Osteoblast (primary cell): ENCODE measurements around the gene CSTPP1. TPM values are rescaled to one million over a fixed set of nuclear protein-coding genes. Genes with fewer than 3 reads are reported as not detected.

Experiments
- DNase-seq: peaks from one replicate; pipeline ENCODE4 v3.0.0; 2011; ENCODE audit warnings: low spot score, mixed read lengths; ENCODE audit not compliant: insufficient read length; ENCODE audit errors: missing footprints
- H2AFZ ChIP-seq: 2 replicates; pipeline ENCODE4 v1.6.0; 2011; ENCODE audit warnings: mild to moderate bottlenecking, low read length
- H3K27ac ChIP-seq: 2 replicates; pipeline ENCODE4 v1.5.1; 2011; ENCODE audit warnings: mild to moderate bottlenecking, low read depth, low read length, moderate library complexity
- H3K27me3 ChIP-seq: 2 replicates; pipeline ENCODE4 v1.6.0; 2012; ENCODE audit warnings: mild to moderate bottlenecking, control low read depth, inconsistent platforms, low read length, moderate library complexity; ENCODE audit not compliant: insufficient read depth
- H3K36me3 ChIP-seq: 2 replicates; pipeline ENCODE4 v1.5.1; 2011; ENCODE audit warnings: mild to moderate bottlenecking, low read length, control low read depth, moderate library complexity; ENCODE audit not compliant: insufficient read depth
- H3K4me1 ChIP-seq: 2 replicates; pipeline ENCODE4 v1.5.1; 2011; ENCODE audit warnings: mild to moderate bottlenecking, low read length, control low read depth, moderate library complexity; ENCODE audit not compliant: insufficient read depth
- H3K4me2 ChIP-seq: 2 replicates; pipeline ENCODE4 v1.6.0; 2011; ENCODE audit warnings: mild to moderate bottlenecking, low read length; ENCODE audit not compliant: insufficient read depth
- H3K4me3 ChIP-seq: fragments of 200-600 bp; sonication (generic); 3 replicates; pipeline ENCODE4 v1.5.1; 2012; ENCODE audit warnings: mild to moderate bottlenecking, low read length, inconsistent platforms; ENCODE audit not compliant: insufficient read depth
- H3K79me2 ChIP-seq: 2 replicates; pipeline ENCODE4 v1.6.0; 2012; ENCODE audit warnings: mild to moderate bottlenecking, low read length, control low read depth, inconsistent platforms; ENCODE audit not compliant: insufficient read depth
- H3K9me3 ChIP-seq: 2 replicates; pipeline ENCODE4 v1.5.1; 2011; ENCODE audit warnings: low read depth, low read length, control low read depth
- H4K20me1 ChIP-seq: 2 replicates; pipeline ENCODE4 v1.6.0; 2012; ENCODE audit warnings: mild to moderate bottlenecking, low read length, control low read depth; ENCODE audit not compliant: insufficient read depth
- total RNA-seq: library from RNA; depleted of rRNA; stranded (reverse); fragments of >200 nt; gene quantifications from 2 replicates; pipeline ENCODE4 v1.2.3, GENCODE V29; 2012
- TF ChIP-seq, protein P1 (sequence below): IDR thresholded peaks from 2 replicates; pipeline ENCODE4 v1.5.1; 2011; ENCODE audit warnings: mild to moderate bottlenecking, low read depth, low read length, moderate library complexity; ENCODE audit errors: extremely low read depth

Gene CSTPP1
- total RNA-seq, 1 donor: 27.1 TPM

DNA sequence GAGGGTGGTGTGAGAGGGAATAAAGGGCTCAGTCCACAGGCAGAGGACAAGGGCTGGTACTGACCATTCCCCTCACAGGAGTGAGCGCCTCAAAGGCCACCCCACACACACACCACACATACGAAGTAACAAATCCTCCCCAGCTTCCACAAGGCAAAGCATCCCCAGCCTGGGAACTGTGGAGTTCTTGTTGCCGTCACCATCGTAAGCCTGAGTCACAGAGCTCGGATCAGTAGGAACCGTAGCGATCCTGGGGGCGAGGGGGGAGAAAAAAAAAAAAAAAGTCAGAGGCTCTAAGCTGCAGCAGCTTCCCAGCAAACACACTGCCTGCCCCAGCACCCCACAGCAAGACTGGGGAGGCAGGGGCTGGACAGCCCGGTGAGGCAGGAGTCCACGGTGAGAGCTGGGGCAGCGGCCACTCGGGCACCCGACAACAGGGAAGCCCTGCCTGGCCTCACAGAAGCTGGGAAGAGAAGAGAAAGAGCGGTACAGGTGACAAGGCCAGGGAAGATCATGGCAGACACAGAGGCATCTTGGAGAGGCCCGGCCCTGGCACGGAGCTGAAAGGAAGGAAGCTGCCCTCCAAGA is 228.8 kb downstream of the CSTPP1 start:
- no peak overlapping the region for H2AFZ ChIP-seq
- no peaks in the 10 kb centered on the region for H3K27me3 ChIP-seq
- H3K27ac ChIP-seq: no peak overlapping the region
- H3K4me1 ChIP-seq: peaks cover 7% of the 10 kb centered on the region
- H4K20me1 ChIP-seq: peaks cover 34% of the 10 kb centered on the region
- peaks cover 66% of the 10 kb centered on the region for H3K36me3 ChIP-seq
- DNase-seq: no peak
- H3K79me2 ChIP-seq: peaks cover 21% of the 10 kb centered on the region
- H3K4me2 ChIP-seq: no peak overlapping the region
- H3K9me3 ChIP-seq: no peaks in the 10 kb centered on the region
- H3K4me3 ChIP-seq: no peak overlapping the region
- TF ChIP-seq, protein P1, sequence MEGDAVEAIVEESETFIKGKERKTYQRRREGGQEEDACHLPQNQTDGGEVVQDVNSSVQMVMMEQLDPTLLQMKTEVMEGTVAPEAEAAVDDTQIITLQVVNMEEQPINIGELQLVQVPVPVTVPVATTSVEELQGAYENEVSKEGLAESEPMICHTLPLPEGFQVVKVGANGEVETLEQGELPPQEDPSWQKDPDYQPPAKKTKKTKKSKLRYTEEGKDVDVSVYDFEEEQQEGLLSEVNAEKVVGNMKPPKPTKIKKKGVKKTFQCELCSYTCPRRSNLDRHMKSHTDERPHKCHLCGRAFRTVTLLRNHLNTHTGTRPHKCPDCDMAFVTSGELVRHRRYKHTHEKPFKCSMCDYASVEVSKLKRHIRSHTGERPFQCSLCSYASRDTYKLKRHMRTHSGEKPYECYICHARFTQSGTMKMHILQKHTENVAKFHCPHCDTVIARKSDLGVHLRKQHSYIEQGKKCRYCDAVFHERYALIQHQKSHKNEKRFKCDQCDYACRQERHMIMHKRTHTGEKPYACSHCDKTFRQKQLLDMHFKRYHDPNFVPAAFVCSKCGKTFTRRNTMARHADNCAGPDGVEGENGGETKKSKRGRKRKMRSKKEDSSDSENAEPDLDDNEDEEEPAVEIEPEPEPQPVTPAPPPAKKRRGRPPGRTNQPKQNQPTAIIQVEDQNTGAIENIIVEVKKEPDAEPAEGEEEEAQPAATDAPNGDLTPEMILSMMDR: no peak

DNA sequence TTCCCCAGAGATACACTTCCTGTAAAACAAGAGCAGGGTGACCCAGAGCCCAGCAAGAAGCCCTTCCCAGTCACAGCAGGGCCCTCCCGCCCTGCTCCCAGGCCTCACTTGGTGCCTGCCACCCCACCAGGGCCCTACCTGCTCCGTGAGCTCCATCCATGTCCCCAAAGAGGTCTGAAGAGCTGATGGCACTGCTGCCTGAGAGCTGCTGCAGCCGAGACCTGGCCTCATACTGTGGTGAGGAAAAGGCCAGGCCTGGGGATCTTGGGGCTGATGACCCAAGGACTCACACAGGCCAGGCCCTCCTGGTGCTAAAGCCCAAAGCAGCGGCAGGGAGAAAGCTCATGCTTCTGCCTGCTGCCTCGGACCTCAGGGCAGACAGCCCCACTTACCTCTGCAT is 229.8 kb downstream of the CSTPP1 start:
- Histone ChIP-seq H3K27me3 (no peaks in the 10 kb centered on the region), H4K20me1 (peaks cover 31% of the 10 kb centered on the region), H3K79me2 (peaks cover 29% of the 10 kb centered on the region), H3K27ac (no peak overlapping the region), H2AFZ (no peak overlapping the region), H3K9me3 (no peaks in the 10 kb centered on the region), H3K4me3 (no peak overlapping the region), H3K4me2 (no peak overlapping the region), H3K36me3 (peaks cover 72% of the 10 kb centered on the region), H3K4me1 (peaks cover 7% of the 10 kb centered on the region)
- DNase-seq: peak; percentile 17
- TF ChIP-seq, protein P1: no peak

DNA sequence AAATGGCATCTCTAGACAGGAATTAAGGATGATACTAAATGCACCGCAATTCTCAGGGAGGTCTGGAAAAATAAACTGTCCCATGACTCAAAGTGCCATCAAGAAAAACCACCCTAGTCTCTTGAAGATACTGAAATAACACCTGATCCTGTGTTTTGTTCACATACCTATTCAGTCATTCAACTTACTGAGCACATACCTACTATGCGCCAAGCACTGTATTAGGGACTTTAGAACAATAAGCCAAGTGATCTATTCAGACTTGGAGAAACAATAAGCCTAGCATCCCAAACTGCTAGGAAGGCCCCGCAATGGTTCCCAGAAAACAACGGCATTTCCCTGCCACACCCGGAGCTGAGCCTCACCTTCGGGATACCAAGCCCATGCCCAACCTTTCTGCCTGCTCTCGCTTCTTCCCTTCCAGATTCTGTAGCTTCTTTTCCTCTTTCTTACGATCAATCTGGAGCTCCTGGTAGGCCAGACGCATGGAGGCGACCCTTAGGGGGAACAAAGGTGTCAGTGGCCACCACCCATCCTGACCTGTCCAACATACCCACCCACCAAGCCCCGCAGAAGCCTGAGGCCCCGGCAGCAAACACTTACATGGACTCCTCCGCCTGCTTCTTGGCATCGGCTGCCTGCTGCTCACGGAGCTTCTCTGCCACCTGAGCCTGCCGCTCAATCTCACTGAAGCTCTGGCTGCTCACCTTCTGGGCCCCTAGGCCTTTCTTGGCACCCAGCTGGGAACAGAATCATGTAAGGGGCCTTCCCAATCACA is 234.7 kb downstream of the CSTPP1 start:
- H3K4me3 ChIP-seq: no peak overlapping the region
- peaks cover 76% of the 10 kb centered on the region for H3K79me2 ChIP-seq
- H4K20me1 ChIP-seq: peaks cover 41% of the 10 kb centered on the region
- no peaks in the 10 kb centered on the region for H3K9me3 ChIP-seq
- peak; percentile 62 for DNase-seq
- peaks cover 82% of the 10 kb centered on the region for H3K36me3 ChIP-seq
- no peaks in the 10 kb centered on the region for H3K27me3 ChIP-seq
- TF ChIP-seq, protein P1: no peak
- H3K4me2 ChIP-seq: no peak overlapping the region
- H3K4me1 ChIP-seq: peaks cover 9% of the 10 kb centered on the region
- H2AFZ ChIP-seq: no peak overlapping the region
- H3K27ac ChIP-seq: no peak overlapping the region

DNA sequence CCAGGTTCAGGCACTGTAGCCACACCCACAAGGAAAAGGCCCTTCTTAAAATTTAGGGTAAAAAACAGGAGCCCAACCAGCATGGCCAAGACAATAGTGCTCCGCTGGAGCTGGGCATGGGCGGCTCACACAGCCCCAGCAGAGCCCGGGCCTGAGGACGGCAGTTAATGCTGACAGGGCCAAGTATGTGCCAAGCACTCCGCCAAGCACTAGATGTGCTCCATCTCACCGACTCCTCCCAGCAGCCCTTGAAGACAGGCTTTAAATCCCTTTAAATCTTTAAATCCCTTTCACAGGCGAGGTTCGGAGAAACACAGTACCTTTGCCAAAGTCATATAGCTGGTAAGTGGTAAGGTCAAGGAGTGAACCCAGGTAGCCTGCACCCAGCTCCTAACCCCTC is 235.3 kb downstream of the CSTPP1 start:
- Histone ChIP-seq H3K27me3 (no peaks in the 10 kb centered on the region), H2AFZ (no peak overlapping the region), H3K79me2 (peaks cover 80% of the 10 kb centered on the region), H3K4me1 (peaks cover 9% of the 10 kb centered on the region), H3K27ac (no peak overlapping the region), H3K36me3 (peaks cover 76% of the 10 kb centered on the region), H3K4me2 (no peak overlapping the region), H3K4me3 (no peak overlapping the region), H4K20me1 (peaks cover 42% of the 10 kb centered on the region), H3K9me3 (no peaks in the 10 kb centered on the region)
- peak; percentile 79 for DNase-seq
- TF ChIP-seq, protein P1: no peak
